Activated CD8-positive, alpha-beta memory T cell treated with anti-CD3 and anti-CD28 coated beads, Interleukin-2, amount 50 U/mL, for 1 hour (primary cell): ENCODE measurements around the gene YARS2.

Experiments used
- DNase-seq: peaks from one replicate; pipeline ENCODE4 v3.0.0-alpha.2; 2020; ENCODE audit errors: extremely low read depth

The YARS2 gene

GRCh38 chr12:32755654-32756475 lies at the start of gene YARS2:
YARS2 (minus strand) TSS chr12:32755897; CDS start chr12:32755874, 23 bp downstream.
- DNase-seq, result peak; percentile 86

DNA sequence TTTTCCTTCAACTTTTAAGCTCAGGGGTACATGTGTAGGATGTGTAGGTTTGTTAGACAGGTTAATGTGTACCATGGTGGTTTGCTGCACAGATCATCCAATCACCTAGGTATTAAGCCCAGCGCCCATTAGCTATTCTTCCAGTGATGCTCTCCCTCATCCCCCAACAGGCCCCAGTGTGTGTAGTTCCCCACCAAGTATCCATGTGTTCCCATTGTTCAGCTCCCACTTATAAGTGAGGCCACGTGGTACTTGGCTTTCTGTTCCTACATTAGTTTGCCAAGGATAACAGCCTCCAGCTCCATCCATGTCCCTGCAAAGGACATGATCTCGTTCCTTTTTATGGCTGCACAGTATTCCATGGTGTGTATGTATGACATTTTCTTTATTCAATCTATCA lies 48.6 kb upstream of the YARS2 start:
- DNase-seq, result no peak

DNA sequence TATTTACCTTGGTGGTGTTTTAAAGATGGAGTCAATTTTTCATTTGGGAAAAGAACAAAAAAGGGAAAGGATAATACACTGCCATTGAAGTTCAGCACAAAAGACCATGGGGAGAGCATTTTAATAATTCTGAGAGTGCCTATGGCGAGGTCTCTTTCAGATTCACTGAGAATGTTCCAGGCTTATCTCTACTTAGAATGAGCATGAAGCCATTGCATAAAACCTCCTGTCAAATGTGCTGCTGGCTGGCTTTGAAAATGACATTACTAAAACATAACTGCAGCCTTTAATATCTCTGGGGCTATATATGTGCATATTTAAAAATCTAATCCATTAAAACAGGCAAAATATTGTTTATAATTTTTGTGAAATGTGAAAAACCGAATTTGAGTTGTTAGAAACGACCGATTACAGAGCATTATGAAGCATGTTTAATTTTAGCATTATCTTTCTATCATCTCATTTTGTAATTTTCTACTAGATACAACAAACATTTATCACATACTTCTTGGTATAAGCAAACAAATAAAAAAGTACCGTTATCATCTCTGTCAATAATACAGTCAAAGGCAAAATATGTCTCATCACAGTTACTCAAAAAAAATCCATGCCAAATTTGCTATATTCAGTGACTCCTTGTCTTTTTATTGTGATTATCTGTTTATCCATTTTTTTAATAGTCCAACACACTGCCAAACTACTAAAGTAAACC lies 45.7 kb upstream of the YARS2 start:
- DNase-seq, result no peak

DNA sequence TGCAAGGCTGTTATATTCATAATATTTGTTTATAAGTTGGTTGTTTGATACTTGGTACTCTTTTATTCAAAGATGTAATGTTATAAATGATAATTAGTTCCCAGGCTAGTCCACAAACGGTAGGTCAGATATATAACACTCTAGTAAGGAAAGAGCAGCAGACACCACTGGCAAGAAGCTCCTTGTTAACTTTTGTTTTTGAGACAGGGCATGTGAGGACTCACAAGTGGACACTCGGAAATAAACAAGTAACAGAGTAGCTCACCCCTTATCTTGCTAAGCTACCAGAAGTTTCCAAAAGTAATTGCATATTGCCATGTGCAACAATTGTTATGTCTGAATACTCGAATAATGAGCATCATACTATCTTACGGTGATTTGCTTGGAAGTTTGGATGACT lies 38.6 kb upstream of the YARS2 start:
- no peak for DNase-seq

DNA sequence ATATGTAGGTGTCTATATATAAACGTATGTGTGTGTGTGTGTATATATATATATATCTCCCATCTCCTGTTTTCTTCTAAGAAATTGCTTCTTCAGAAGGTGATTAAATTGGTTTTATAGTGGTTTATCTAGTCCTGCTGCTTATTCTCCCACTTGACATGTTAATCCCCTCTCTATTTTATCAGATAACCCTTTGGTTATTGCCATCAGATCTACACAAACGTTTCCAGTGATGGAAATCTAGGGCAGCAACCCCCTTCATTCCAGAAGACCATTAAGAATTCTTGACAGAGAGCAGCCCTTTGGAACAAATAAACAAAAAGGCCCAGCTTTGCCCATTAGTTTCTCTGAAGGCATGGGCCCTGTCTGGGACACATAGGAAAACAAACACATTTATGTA lies 34.2 kb upstream of the YARS2 start:
- no peak for DNase-seq

DNA sequence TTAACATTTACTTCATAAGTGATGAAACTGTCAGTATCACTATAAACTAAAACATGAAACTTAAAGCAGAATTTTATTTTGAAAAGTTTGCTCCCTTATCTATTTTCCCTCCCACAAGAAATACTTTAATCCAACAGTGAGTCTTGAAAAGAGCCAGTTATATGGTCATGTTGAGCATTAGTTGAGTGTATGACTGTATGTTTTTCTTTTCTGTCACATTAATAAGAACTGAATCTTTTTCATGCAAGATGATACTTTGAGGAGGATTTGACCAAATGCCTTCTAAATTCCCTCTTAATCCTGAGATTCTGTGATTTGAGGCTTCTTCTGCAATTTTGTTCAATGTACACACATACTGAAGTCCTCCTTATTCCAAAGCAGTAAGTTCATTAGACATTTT lies 33.7 kb upstream of the YARS2 start:
- no peak for DNase-seq

GRCh38 chr12:32788405-32788804 lies 32.7 kb upstream of the YARS2 start:
- no peak for DNase-seq

DNA sequence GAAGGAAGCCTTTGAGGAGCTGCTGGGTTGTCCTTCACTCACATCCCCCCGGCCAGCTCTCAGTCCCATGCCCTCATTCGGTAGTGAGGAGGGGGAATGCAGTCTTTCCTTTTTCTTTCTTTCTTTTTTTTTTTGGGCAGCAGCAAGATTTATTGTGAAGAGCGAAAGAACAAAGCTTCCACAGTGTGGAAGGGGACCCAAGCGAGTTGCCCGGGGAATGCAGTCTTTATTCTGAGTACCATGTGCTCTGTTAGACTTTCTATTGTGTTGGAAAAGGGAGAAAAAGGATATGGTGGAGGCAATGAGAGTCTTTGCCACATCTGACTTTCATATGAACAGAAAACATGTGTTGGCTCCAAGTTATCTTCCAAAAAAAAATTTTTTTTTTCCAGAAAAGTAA lies 29.9 kb upstream of the YARS2 start:
- DNase-seq, result no peak

DNA sequence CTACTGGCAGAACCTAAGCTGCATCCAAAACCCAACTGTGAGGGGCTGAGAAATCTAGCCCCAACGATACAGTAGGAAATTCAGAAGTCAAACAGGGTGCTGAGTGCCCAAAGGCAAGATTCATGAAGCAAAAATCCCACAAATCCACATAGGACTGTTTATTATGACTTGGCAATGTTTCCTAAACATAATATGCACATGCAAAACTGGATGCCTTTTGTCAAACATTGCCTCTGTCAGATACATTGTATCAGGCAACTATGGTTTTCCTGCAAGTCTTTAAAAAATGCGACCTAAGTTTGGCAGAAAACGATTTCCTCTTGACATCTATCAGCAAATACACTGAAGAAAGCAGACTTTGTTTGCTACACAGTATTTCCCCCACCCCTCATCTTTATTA lies 27.3 kb upstream of the YARS2 start:
- DNase-seq, result no peak

- no peak for DNase-seq
Observed at GRCh38 chr12:32780071-32780470, 24.4 kb upstream of the YARS2 start.

- no peak for DNase-seq
Observed at GRCh38 chr12:32777691-32778175, 22.0 kb upstream of the YARS2 start.

DNA sequence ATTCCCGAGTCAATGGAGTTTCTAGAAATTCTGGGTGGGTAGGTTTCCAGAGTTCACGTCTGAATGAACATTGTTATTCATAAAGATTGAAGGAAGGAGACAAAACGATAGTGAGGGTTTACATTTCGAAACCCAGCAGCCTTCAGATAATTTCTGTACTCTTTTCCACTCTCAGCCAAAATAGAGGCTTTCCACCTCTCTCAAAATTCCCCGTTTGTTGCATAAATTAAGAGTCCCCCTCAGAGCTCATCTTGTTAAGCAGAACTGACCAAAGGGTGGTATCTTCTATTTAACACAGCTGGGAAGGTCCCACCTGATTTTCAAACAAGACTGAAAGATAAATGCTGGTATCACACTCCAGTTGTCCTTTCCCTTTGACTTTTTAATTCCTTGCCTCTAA lies 21.5 kb upstream of the YARS2 start:
- no peak for DNase-seq

DNA sequence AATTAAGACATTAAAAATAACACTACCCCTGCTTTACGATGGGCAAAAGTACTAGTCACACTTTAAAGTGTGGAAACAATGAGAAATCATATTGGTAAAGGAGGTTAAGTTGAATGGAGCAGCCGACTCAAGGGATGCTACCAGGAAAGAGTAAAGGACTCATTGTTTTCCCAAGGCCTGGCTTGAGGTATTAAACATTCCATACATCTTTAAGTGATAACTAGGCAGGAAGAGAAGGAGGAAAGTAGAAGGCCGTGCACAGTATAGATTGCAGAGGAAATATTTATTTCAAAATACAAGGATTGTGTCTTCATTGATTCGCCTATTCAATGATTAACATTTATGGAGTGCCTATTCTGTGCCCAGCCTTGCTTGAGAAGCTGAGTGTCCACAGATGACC lies 20.6 kb upstream of the YARS2 start:
- no peak for DNase-seq

- no peak for DNase-seq
Observed at GRCh38 chr12:32773691-32774090, 18.0 kb upstream of the YARS2 start.

DNA sequence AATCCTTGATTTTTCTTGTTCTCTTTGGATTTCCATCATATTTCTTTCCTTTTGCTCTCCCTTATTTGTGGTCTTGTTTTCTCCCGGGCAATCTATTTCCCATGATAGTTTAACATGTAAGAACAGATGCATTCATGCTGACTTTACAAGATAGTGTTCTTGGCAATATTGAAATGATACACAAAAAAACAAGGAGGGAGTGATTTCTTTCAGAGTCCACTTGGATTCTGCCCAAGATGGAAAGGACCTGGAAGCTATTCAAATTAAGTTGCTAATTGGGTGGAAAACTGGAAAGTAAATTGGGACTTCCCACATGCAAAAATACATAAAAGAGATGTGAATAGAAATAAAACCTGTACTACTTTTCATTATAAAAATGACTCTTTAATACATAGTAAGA lies 14.4 kb upstream of the YARS2 start:
- no peak for DNase-seq

GRCh38 chr12:32768518-32768917 lies 12.8 kb upstream of the YARS2 start:
- DNase-seq, result no peak

DNA sequence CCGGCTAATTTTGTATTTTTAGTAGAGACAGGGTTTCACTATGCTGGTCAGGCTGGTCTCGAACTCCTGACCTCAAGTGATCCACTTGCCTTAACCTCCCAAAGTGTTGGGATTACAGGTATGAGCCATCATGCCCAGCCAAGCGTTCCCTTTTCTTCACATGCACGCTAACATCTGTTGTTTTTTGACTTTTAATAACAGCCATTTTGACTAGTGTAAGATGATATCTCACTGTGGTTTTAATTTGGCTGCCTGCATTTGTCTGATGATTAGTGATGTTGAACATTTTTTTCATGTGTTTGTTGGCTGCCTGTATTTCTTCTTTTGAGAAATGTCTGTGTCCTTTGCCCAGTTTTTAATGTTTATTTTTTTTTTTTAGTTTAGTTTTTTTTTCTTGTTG lies 10.2 kb upstream of the YARS2 start:
- DNase-seq, result no peak

GRCh38 chr12:32761716-32762115 lies 6.0 kb upstream of the YARS2 start:
- DNase-seq, result no peak

DNA sequence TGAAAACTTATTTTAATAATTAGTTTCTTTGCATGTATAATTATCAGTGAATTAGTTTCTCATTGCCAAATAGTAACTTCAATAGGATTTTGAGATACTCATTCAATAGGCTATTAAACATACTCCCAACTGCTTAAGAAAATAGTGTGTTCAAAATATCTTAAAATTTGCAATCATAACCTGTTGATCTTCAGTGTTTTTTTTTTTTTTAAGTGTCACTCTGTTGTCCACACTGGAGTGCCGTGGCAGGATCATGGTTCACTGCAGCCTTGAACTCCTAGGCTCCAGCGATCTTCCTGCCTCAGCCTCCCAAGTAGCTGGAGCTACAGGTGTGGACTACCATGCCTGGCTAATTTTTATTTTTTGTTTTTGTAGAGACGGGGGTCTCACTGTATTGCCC lies 1.5 kb upstream of the YARS2 start:
- DNase-seq, result no peak

DNA sequence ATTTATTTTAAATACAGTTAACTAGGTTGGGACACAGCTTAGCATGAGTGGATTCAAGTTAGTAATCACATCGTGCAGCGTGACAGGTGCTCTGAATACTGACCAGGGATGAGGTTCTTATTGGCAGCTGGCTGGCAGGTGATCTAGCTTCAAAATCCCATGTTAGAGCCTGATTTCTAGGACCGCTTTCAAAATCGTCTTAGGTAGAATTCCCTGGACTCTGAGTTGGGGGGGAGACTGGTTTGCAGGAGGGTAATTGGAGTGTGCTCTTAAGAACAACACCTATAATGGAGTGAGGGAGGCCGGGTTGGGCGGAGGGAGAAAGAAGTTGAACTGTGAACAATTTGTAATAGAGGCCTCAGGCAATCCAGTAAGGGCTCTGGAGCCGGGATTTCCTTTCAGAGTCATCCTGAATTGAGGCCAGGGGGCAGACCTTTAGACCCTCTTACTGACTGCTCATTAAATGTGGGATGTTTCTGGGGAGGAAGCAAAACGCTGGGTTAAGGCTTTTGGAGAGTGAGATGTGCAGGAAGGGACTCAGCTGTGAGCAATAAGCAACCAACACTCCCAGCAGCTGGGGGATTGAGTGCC lies 874 bp upstream of the YARS2 start:
- DNase-seq, result no peak

DNA sequence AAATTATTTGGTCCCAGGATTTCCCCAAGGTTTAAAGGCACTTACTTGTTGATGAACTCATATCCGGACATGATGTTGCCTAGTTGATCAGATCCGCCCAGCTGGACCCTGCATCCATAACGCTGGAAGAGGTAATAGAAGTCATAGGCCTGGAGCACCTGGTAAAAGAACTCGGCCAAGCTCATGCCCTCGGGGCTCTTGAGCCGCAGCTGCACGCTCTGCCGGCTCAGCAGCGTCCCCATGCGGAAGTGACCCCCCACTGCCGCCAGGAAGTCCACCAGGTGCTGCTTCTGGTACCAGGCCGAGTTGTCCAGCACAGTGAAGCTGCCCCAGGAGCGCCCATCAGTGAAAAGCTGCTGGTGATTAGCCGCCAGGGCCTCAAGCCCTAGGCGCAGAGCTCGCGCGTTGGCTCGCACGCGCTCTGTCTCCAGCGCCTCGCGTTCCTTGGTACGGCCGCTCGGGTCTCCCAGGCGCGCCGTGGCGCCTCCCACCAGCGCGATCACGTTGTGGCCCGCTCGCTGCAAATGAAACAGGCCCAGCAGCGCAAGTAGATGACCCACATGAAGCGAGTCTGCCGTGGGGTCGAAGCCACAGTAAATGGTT lies 545 bp downstream of the YARS2 start:
- no peak for DNase-seq

- DNase-seq, result no peak
Observed at GRCh38 chr12:32754111-32754510, 1.6 kb downstream of the YARS2 start.
